Keratinocyte (primary cell): ENCODE results near the gene MGLL.

Experiments
- CTCF ChIP-seq, 3 experiments: IDR thresholded peaks in 1 of 3; conservative IDR thresholded peaks in 1 of 3; optimal IDR thresholded peaks in 1 of 3; 2 replicates in 2 of 3; 3 replicates in 1 of 3; pipeline versions ENCODE3 to v1.5.1; 2011; ENCODE audit warnings: low read length in 3 of 3, mild to moderate bottlenecking in 3 of 3, moderate library complexity in 2 of 3, control low read depth in 1 of 3, inconsistent platforms in 1 of 3; ENCODE audit not compliant: insufficient read depth in 2 of 3; ENCODE audit errors: extremely low read depth in 1 of 3
- EZH2 ChIP-seq: IDR thresholded peaks from one replicate; pipeline ENCODE4 v1.6.1; 2012; ENCODE audit warnings: inconsistent platforms, mild to moderate bottlenecking, low read length, moderate library complexity

GRCh38 chr3:127711896-127712295 lies 110.4 kb downstream of the MGLL start:
- TF ChIP-seq CTCF (optimal IDR thresholded peaks at IDR 0.05 in 1 of 3, IDR thresholded peaks at IDR 0.05 in 1 of 3, conservative IDR thresholded peaks at IDR 0.05 in 1 of 3; ENCODE audit: extremely low read depth in 1 of 3, insufficient read depth in 2 of 3, low read length in 3 of 3): no peak
- TF ChIP-seq EZH2: no peak
